Spleen (tissue), 7 donors: Measurements from ENCODE around the gene FSIP1.

Experiments used
- CTCF ChIP-seq, 11 experiments: fragments of 200-600 bp in 7 of 11; fragments of 450-650 bp in 4 of 11; sonication (generic) in 4 of 11; IDR thresholded peaks in 8 of 11; conservative IDR thresholded peaks in 3 of 11; 1 replicate in 7 of 11; 2 replicates in 4 of 11; pipeline versions ENCODE4 v1.4.0 to v1.8.0; 2016 to 2021; ENCODE audit warnings: antibody characterized with exemption in 11 of 11, inconsistent platforms in 4 of 11, mild to moderate bottlenecking in 1 of 11
- POLR2A ChIP-seq, 3 donors: fragments of 450-650 bp; IDR thresholded peaks; one replicate each; pipeline ENCODE4 v1.5.1; 2017; ENCODE audit warnings: antibody characterized with exemption in 3 of 3, mild to moderate bottlenecking in 1 of 3
- POLR2AphosphoS5 ChIP-seq, 3 donors: sonication (generic); formaldehyde crosslinking; IDR thresholded peaks; one replicate each; pipeline ENCODE4 v1.5.1; 2017; ENCODE audit warnings: antibody characterized with exemption in 3 of 3
- donor health status: DM: no; HTN: no; CAD: no; lungs with moderate emphysema.
- donor health status: DM: no; HTN: no; CAD: no.
- donor health status: DM: no; HTN: no; CAD: no.

DNA sequence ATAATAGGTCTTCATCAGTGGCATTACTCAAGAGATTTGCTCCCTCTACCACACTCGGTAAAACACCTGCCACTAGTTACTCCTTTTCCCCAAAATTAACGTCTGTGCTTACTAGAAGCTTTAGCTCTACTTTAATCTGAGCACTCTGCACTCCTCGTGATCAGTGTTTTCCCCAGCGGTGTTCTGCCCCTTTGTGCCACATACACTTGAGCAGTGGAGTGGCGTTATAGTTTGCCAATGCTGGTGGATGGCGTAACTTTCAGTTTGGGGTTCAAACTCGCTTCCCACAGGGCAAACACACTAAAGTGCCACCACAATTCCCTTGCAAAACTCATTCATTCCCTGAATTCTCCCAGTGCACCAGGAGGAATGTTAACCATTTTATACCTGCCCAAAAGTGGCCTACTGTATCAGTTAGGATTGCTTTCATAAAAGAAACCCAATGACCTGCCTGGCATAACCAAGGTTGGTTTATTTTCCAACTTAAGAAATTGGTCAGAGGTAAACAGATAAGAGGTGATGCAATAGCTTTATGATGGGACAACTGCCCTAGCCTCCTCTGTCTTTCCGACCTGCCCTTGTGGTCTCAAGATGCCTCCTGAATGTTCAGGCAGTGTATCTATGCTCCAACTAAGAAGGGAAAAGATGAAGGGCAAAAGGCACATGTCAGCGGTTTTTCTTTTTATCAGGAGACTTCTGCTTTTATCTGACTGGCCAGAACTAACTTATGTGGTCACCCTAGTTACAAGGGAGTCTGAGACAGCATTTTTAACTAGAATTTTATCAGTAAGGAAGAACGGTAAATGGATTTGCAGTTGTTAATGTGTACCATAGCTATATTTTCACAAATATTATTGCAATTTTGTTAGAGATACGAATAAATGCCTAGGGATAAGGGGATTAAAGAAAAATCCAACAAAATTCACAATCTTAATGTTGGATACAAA, 83.9 kb downstream of the FSIP1 start:
- TF ChIP-seq CTCF (IDR thresholded peaks at IDR 0.05 in 8 of 11, conservative IDR thresholded peaks at IDR 0.05 in 3 of 11) (no peak), POLR2A (IDR thresholded peaks at IDR 0.05) (no peak), POLR2AphosphoS5 (IDR thresholded peaks at IDR 0.05) (no peak)
